Spinal cord (tissue), 10 donors: ENCODE measurements around the gene SH3RF2. TPM values are rescaled to one million over a fixed set of nuclear protein-coding genes. Genes with fewer than 3 reads are reported as not detected.

Source experiments
- DNase-seq, 6 donors: peaks; one replicate each; pipeline versions ENCODE4 v3.0.0 to v3.0.0-alpha.2; 2013 to 2015; ENCODE audit warnings: low spot score in 6 of 6, low read depth in 4 of 6
- H3K27ac ChIP-seq: one replicate; pipeline ENCODE4 v1.5.1; 2013; ENCODE audit warnings: low read depth, low read length, control low read depth
- H3K27me3 ChIP-seq: one replicate; pipeline ENCODE4 v1.6.1; 2013; ENCODE audit warnings: low read length; ENCODE audit not compliant: control insufficient read depth, insufficient read depth
- H3K36me3 ChIP-seq: one replicate; pipeline ENCODE4 v1.6.1; 2013; ENCODE audit warnings: low read length; ENCODE audit not compliant: control insufficient read depth, insufficient read depth
- H3K4me1 ChIP-seq: one replicate; pipeline ENCODE4 v1.6.1; 2013; ENCODE audit warnings: low read length; ENCODE audit not compliant: control insufficient read depth, insufficient read depth
- H3K4me3 ChIP-seq: one replicate; pipeline ENCODE4 v1.5.1; 2013; ENCODE audit warnings: low read depth, low read length, control low read depth
- H3K9me3 ChIP-seq: one replicate; pipeline ENCODE4 v1.6.1; 2013; ENCODE audit warnings: low read length; ENCODE audit not compliant: control insufficient read depth, insufficient read depth
- WGBS: methylation state at CpG from one replicate; pipeline ENCODE4 v1.1.5; 2013; ENCODE audit warnings: missing lambda C conversion rate; ENCODE audit not compliant: insufficient coverage; 5-methylcytosine and 5-hydroxymethylcytosine counted together
- polyA plus RNA-seq, 2 donors: library from polyadenylated mRNA; unstranded; fragments of 120-200 nt; gene quantifications; one replicate each; pipeline ENCODE4 v1.2.1, GENCODE V29; 2013; ENCODE audit not compliant: insufficient read length in 2 of 2
- total RNA-seq, 2 donors: library from RNA; depleted of rRNA in 1 of 2; stranded (reverse); fragments of 120-200 nt in 1 of 2; fragments of >200 nt in 1 of 2; gene quantifications; one replicate each; pipeline versions ENCODE4 v1.2.3 to v1.2.4, GENCODE V29; 2013 to 2014
- donor health status: healthy.

The SH3RF2 gene
- total and polyA plus RNA-seq, 4 donors = 0.25 to 0.94 (median 0.34) TPM

- Histone ChIP-seq H3K36me3 (no peaks in the 10 kb centered on the region), H3K27me3 (no peaks in the 10 kb centered on the region), H3K4me3 (no peak overlapping the region), H3K27ac (no peak overlapping the region), H3K4me1 (no peaks in the 10 kb centered on the region), H3K9me3 (no peaks in the 10 kb centered on the region)
- WGBS = 80% methylated on average over 1 of the region's 1 CpG
- no peak for DNase-seq
These were observed 15.7 kb upstream of the SH3RF2 start for GRCh38 chr5:145920542-145921210.

- Histone ChIP-seq H3K27ac (no peak overlapping the region), H3K4me3 (no peak overlapping the region), H3K36me3 (no peaks in the 10 kb centered on the region), H3K9me3 (no peaks in the 10 kb centered on the region), H3K27me3 (no peaks in the 10 kb centered on the region), H3K4me1 (no peaks in the 10 kb centered on the region)
- no peak for DNase-seq
- no CpG with 5 or more reads among the region's 2 CpGs for WGBS
These were observed 15.2 kb upstream of the SH3RF2 start for GRCh38 chr5:145921211-145921610.

GRCh38 chr5:145922059-145922458, 14.3 kb upstream of the SH3RF2 start:
- H3K27me3 ChIP-seq = no peaks in the 10 kb centered on the region
- H3K27ac ChIP-seq = no peak overlapping the region
- no peak overlapping the region for H3K4me3 ChIP-seq
- WGBS = 60% methylated on average over 1 of the region's 2 CpGs
- no peaks in the 10 kb centered on the region for H3K4me1 ChIP-seq
- no peaks in the 10 kb centered on the region for H3K9me3 ChIP-seq
- H3K36me3 ChIP-seq = no peaks in the 10 kb centered on the region
- DNase-seq = no peak

- no peak overlapping the region for H3K4me3 ChIP-seq
- no peak for DNase-seq
- no peaks in the 10 kb centered on the region for H3K36me3 ChIP-seq
- no peaks in the 10 kb centered on the region for H3K27me3 ChIP-seq
- no peaks in the 10 kb centered on the region for H3K9me3 ChIP-seq
- WGBS = no CpG with 5 or more reads among the region's 3 CpGs
- no peak overlapping the region for H3K27ac ChIP-seq
- no peaks in the 10 kb centered on the region for H3K4me1 ChIP-seq
These were observed 13.0 kb upstream of the SH3RF2 start for GRCh38 chr5:145923405-145923804.

- Histone ChIP-seq H3K36me3 (no peaks in the 10 kb centered on the region), H3K4me3 (no peak overlapping the region), H3K27me3 (no peaks in the 10 kb centered on the region), H3K9me3 (no peaks in the 10 kb centered on the region), H3K27ac (no peak overlapping the region), H3K4me1 (no peaks in the 10 kb centered on the region)
- no CpG with 5 or more reads among the region's 1 CpG for WGBS
- DNase-seq = no peak
These were observed 11.5 kb upstream of the SH3RF2 start for GRCh38 chr5:145924849-145925248.

- no peak overlapping the region for H3K27ac ChIP-seq
- no peak overlapping the region for H3K4me3 ChIP-seq
- DNase-seq = no peak
- no peaks in the 10 kb centered on the region for H3K27me3 ChIP-seq
- H3K36me3 ChIP-seq = no peaks in the 10 kb centered on the region
- H3K9me3 ChIP-seq = no peaks in the 10 kb centered on the region
- WGBS = no CpG with 5 or more reads among the region's 1 CpG
- H3K4me1 ChIP-seq = no peaks in the 10 kb centered on the region
These were observed 11.0 kb upstream of the SH3RF2 start for GRCh38 chr5:145925353-145925752.

- no peak for DNase-seq
- Histone ChIP-seq H3K4me3 (no peak overlapping the region), H3K4me1 (no peaks in the 10 kb centered on the region), H3K9me3 (no peaks in the 10 kb centered on the region), H3K27ac (no peak overlapping the region), H3K36me3 (no peaks in the 10 kb centered on the region), H3K27me3 (no peaks in the 10 kb centered on the region)
These were observed 10.6 kb upstream of the SH3RF2 start for GRCh38 chr5:145925803-145926202.

GRCh38 chr5:145931718-145932117, 4.7 kb upstream of the SH3RF2 start:
- no peaks in the 10 kb centered on the region for H3K36me3 ChIP-seq
- peaks cover 5% of the 10 kb centered on the region for H3K4me1 ChIP-seq
- no CpG with 5 or more reads among the region's 2 CpGs for WGBS
- no peak overlapping the region for H3K4me3 ChIP-seq
- H3K9me3 ChIP-seq = no peaks in the 10 kb centered on the region
- no peak overlapping the region for H3K27ac ChIP-seq
- no peak for DNase-seq
- peaks cover 7% of the 10 kb centered on the region for H3K27me3 ChIP-seq

- WGBS = 96% methylated on average over 5 of the region's 5 CpGs
These were observed 2.1 kb upstream of the SH3RF2 start for GRCh38 chr5:145934276-145934675.

GRCh38 chr5:145937432-145938250, 1.3 kb downstream of the SH3RF2 start:
- H3K4me1 ChIP-seq = peaks cover 10% of the 10 kb centered on the region
- WGBS = 81% methylated on average over 21 of the region's 23 CpGs
- H3K27ac ChIP-seq = no peak overlapping the region
- no peaks in the 10 kb centered on the region for H3K36me3 ChIP-seq
- H3K4me3 ChIP-seq = no peak overlapping the region
- no peak for DNase-seq
- peaks cover 7% of the 10 kb centered on the region for H3K27me3 ChIP-seq
- no peaks in the 10 kb centered on the region for H3K9me3 ChIP-seq

More at GRCh38 chr5:145934276-145934675, 2.1 kb upstream of the SH3RF2 start:
- DNase-seq = no peak
- Histone ChIP-seq H3K27ac (no peak overlapping the region), H3K4me3 (no peak overlapping the region), H3K4me1 (peaks cover 10% of the 10 kb centered on the region), H3K36me3 (no peaks in the 10 kb centered on the region), H3K9me3 (no peaks in the 10 kb centered on the region), H3K27me3 (peaks cover 7% of the 10 kb centered on the region)
